ENCODE data around the gene SMC5. TPM values are rescaled to one million over a fixed set of nuclear protein-coding genes. Genes with fewer than 3 reads are reported as not detected.

SMC5 gene
- total and polyA plus RNA-seq, 2 of the 8 experiments (the other 6 are each of a cell fraction or from before 2014, with no cell fraction given): 4.5 to 22.6 TPM

GRCh38 chr9:70389621-70390266 lies 131.0 kb downstream of the SMC5 start (continued):
- TF ChIP-seq CHD7 (IDR thresholded peaks at IDR 0.05; ENCODE audit: insufficient replicate concordance, low read length): no peak
